Neural progenitor cell (in vitro differentiated cells): ENCODE results near the gene ZNF660. TPM values are rescaled to one million over a fixed set of nuclear protein-coding genes. Genes with fewer than 3 reads are reported as not detected.

ENCODE experiments used
- DNase-seq: peaks from one replicate; pipeline ENCODE4 v3.0.0-alpha.2; 2016; ENCODE audit warnings: low spot score
- H2AFZ ChIP-seq: fragments of 200-600 bp; sonication (generic); replicated peaks from 2 replicates; pipeline ENCODE4 v1.6.1; 2016; ENCODE audit warnings: antibody characterized with exemption
- H3F3A ChIP-seq: fragments of 200-600 bp; sonication (generic); 2 replicates; pipeline ENCODE4 v1.6.1; 2016; ENCODE audit warnings: antibody characterized with exemption, low read depth
- H3K27ac ChIP-seq: fragments of 200-600 bp; sonication (generic); 2 replicates; pipeline ENCODE4 v1.5.1; 2016; ENCODE audit warnings: mild to moderate bottlenecking
- H3K27me3 ChIP-seq: fragments of 200-600 bp; sonication (generic); 2 replicates; pipeline ENCODE4 v1.6.1; 2016; ENCODE audit warnings: mild to moderate bottlenecking, moderate library complexity
- H3K36me3 ChIP-seq: fragments of 200-600 bp; sonication (generic); 2 replicates; pipeline ENCODE4 v1.5.1; 2016
- H3K4me1 ChIP-seq: fragments of 200-600 bp; sonication (generic); 2 replicates; pipeline ENCODE4 v1.6.1; 2016; ENCODE audit warnings: mixed run types
- H3K4me2 ChIP-seq: fragments of 200-600 bp; sonication (generic); 2 replicates; pipeline ENCODE4 v1.6.1; 2016
- H3K4me3 ChIP-seq: fragments of 200-600 bp; sonication (generic); 2 replicates; pipeline ENCODE4 v1.5.1; 2016
- H3K79me2 ChIP-seq: fragments of 200-600 bp; sonication (generic); 2 replicates; pipeline ENCODE4 v1.6.1; 2016; ENCODE audit warnings: low read depth
- H3K9ac ChIP-seq: fragments of 200-600 bp; sonication (generic); 2 replicates; pipeline ENCODE4 v1.6.1; 2016
- H3K9me3 ChIP-seq: fragments of 200-600 bp; sonication (generic); 2 replicates; pipeline ENCODE4 v1.5.1; 2016; ENCODE audit warnings: low read depth
- H4K20me1 ChIP-seq: fragments of 200-600 bp; sonication (generic); 2 replicates; pipeline ENCODE4 v1.6.1; 2016; ENCODE audit warnings: low read depth
- H3K27ac Mint-ChIP-seq: 3 replicates; pipeline ENCODE4 v1.8.0; 2021; ENCODE audit warnings: mixed read lengths
- H3K27me3 Mint-ChIP-seq: 2 replicates; pipeline ENCODE4 v1.8.0; 2022; ENCODE audit warnings: low read depth, mild to moderate bottlenecking, inconsistent platforms, moderate library complexity, mixed read lengths; ENCODE audit not compliant: insufficient read depth
- H3K36me3 Mint-ChIP-seq: 3 replicates; pipeline ENCODE4 v1.8.0; 2021; ENCODE audit warnings: mixed read lengths
- H3K4me1 Mint-ChIP-seq: 3 replicates; pipeline ENCODE4 v1.8.0; 2021; ENCODE audit warnings: mixed read lengths
- H3K4me3 Mint-ChIP-seq: 3 replicates; pipeline ENCODE4 v1.8.0; 2021; ENCODE audit warnings: mild to moderate bottlenecking, moderate library complexity, mixed read lengths
- H3K9me3 Mint-ChIP-seq: 3 replicates; pipeline ENCODE4 v1.8.0; 2020; ENCODE audit warnings: mixed read lengths
- EZH2 ChIP-seq: fragments of 200-600 bp; sonication (generic); IDR thresholded peaks from 2 replicates; pipeline ENCODE4 v1.6.1; 2017; ENCODE audit warnings: antibody characterized with exemption, mild to moderate bottlenecking, moderate library complexity
- EZH2phosphoT487 ChIP-seq: fragments of 200-600 bp; sonication (generic); IDR thresholded peaks from 2 replicates; pipeline ENCODE4 v1.6.1; 2017; ENCODE audit warnings: antibody characterized with exemption
- total RNA-seq: library from RNA; depleted of rRNA; stranded (reverse); fragments of >200 nt; gene quantifications from 2 replicates; pipeline ENCODE4 v1.2.3, GENCODE V29; 2015; ENCODE audit warnings: low replicate concordance
- TF ChIP-seq, protein P1 (sequence below): fragments of 200-600 bp; sonication (generic); IDR thresholded peaks from 2 replicates; pipeline ENCODE4 v1.5.1; 2017; ENCODE audit warnings: antibody characterized with exemption, mild to moderate bottlenecking

Gene ZNF660
- total RNA-seq, 1 donor from 2014 or later = 26.7 TPM

DNA sequence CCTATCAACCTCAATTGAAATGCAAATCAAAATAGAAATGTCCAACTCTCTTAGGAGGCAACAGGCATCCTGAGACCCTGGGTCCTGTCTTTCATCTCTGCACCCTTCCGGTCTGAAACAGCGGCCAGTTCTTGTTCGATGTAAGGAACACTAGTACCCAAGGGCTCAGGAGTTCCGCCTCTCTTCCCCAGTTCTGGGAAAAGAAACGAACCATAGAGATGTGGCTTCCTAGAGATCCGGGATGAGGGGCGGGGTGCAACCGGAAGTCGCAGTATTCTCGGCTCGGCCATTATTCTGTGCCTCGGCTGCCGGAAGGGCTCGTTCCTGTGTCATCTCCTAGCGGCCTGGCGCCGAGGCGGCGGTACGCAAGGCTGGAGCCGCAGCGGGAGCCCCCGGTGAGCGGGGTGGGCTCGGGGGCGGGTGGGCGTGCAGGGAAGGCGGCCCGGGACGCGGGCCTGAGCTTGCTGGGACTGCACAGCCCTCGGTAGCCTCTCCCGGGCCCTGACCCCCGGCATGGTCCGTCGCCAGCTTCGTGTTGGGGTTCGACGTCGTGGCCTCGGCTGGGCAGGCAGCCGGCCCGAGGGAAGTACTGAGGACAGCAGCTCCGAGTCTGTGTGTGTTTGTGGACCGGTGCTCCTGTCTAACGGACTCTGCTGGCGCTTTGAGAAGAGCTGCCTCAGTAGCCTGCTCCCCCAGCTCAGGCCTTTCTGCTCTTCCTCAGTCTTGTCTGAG is 40.2 kb downstream of the ZNF660 start, which contains the start of gene ZNF197:
TSS of gene ZNF197 (plus strand) at position 288 of the 732 bp plus-strand sequence. CDS start 4,119 bp downstream, outside the sequence.
- peak within 1 kb of the TSS; percentile 92 for H3K27ac Mint-ChIP-seq
- no peaks in the 10 kb centered on the region for H3K27me3 ChIP-seq
- H3K4me3 ChIP-seq = peak within 1 kb of the TSS; percentile 75
- H3K4me1 Mint-ChIP-seq = peaks cover 16% of the 10 kb centered on the region
- peaks cover 18% of the 10 kb centered on the region for H3K36me3 Mint-ChIP-seq
- H3K79me2 ChIP-seq = peaks cover 46% of the 10 kb centered on the region
- H4K20me1 ChIP-seq = peaks cover 19% of the 10 kb centered on the region
- H3F3A ChIP-seq = peaks cover 19% of the 10 kb centered on the region
- H3K27ac ChIP-seq = peak within 1 kb of the TSS; percentile 92
- H3K4me1 ChIP-seq = peaks cover 12% of the 10 kb centered on the region
- peak within 1 kb of the TSS; percentile 86 for H2AFZ ChIP-seq
- H3K36me3 ChIP-seq = no peaks in the 10 kb centered on the region
- H3K9ac ChIP-seq = peak within 1 kb of the TSS; percentile 60
- H3K9me3 Mint-ChIP-seq = no peaks in the 10 kb centered on the region
- DNase-seq = peak; percentile 96
- TF ChIP-seq EZH2 (no peak), EZH2phosphoT487 (no peak)
- TF ChIP-seq, protein P1, sequence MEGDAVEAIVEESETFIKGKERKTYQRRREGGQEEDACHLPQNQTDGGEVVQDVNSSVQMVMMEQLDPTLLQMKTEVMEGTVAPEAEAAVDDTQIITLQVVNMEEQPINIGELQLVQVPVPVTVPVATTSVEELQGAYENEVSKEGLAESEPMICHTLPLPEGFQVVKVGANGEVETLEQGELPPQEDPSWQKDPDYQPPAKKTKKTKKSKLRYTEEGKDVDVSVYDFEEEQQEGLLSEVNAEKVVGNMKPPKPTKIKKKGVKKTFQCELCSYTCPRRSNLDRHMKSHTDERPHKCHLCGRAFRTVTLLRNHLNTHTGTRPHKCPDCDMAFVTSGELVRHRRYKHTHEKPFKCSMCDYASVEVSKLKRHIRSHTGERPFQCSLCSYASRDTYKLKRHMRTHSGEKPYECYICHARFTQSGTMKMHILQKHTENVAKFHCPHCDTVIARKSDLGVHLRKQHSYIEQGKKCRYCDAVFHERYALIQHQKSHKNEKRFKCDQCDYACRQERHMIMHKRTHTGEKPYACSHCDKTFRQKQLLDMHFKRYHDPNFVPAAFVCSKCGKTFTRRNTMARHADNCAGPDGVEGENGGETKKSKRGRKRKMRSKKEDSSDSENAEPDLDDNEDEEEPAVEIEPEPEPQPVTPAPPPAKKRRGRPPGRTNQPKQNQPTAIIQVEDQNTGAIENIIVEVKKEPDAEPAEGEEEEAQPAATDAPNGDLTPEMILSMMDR = peak; percentile 30
- H3K4me2 ChIP-seq = peak within 1 kb of the TSS; percentile 86
- H3K27me3 Mint-ChIP-seq = no peaks in the 10 kb centered on the region
- H3K9me3 ChIP-seq = no peaks in the 10 kb centered on the region
- peak within 1 kb of the TSS; percentile 97 for H3K4me3 Mint-ChIP-seq

DNA sequence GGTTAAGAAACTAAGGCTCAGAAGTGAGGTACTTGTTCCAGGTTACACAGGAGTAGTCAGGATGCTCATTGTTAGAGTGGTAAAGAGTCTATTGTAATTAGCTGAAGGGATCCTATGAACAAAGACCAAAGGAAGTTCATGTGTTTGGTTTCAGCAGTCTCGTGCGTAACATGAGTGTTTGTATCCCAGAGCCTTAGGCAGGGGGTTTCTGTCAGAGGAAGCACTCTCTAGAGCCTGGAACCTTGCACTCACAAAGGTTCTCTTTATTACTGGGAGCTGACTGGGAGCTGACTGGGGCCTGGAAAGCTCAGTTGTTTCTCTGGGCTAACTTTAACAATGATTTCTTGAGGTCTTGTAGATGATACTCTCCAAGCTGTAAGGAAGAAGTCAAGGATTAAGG is 44.0 kb downstream of the ZNF660 start:
- Histone ChIP-seq H3K9me3 (no peaks in the 10 kb centered on the region), H3K9ac (no peak overlapping the region), H3K4me3 (no peak overlapping the region), H3K27me3 (no peaks in the 10 kb centered on the region), H3K79me2 (peaks cover 50% of the 10 kb centered on the region), H3K27ac (no peak overlapping the region), H4K20me1 (peaks cover 19% of the 10 kb centered on the region), H3K4me2 (no peak overlapping the region), H3K4me1 (peaks cover 12% of the 10 kb centered on the region), H2AFZ (no peak overlapping the region), H3K36me3 (peaks cover 6% of the 10 kb centered on the region), H3F3A (peaks cover 19% of the 10 kb centered on the region)
- no peak overlapping the region for H3K27ac Mint-ChIP-seq
- H3K9me3 Mint-ChIP-seq = no peaks in the 10 kb centered on the region
- H3K36me3 Mint-ChIP-seq = peaks cover 33% of the 10 kb centered on the region
- H3K4me1 Mint-ChIP-seq = peaks cover 13% of the 10 kb centered on the region
- no peak for DNase-seq
- TF ChIP-seq, protein P1 = no peak
- TF ChIP-seq EZH2 (no peak), EZH2phosphoT487 (no peak)
- H3K27me3 Mint-ChIP-seq = no peaks in the 10 kb centered on the region
- H3K4me3 Mint-ChIP-seq = no peak overlapping the region

DNA sequence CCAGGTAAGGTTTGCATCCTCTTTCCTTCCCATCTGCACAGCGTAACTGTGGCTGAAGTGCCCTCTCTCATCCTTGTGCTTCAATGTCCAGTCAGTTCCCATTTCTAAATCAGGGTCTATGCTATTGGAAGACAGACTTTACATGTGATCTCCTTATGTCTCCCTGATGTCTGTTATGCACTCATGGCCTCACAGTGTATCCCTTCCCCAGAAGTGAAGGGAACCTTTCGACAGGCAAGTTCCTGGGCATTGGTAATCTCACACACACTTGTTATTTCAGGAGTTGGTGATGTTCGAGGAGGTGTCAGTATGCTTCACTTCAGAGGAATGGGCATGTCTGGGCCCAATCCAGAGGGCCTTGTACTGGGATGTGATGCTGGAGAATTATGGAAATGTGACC is 47.4 kb downstream of the ZNF660 start:
- H3K9me3 Mint-ChIP-seq = peaks cover 7% of the 10 kb centered on the region
- Histone ChIP-seq H3K9ac (no peak overlapping the region), H3K4me3 (no peak overlapping the region), H4K20me1 (peaks cover 4% of the 10 kb centered on the region), H3K4me2 (no peak overlapping the region), H3K27me3 (no peaks in the 10 kb centered on the region), H3K4me1 (no peaks in the 10 kb centered on the region), H3K36me3 (peaks cover 12% of the 10 kb centered on the region), H3K79me2 (peaks cover 28% of the 10 kb centered on the region), H3F3A (no peaks in the 10 kb centered on the region), H2AFZ (no peak overlapping the region), H3K9me3 (no peaks in the 10 kb centered on the region), H3K27ac (no peak overlapping the region)
- DNase-seq = no peak
- peaks cover 60% of the 10 kb centered on the region for H3K36me3 Mint-ChIP-seq
- H3K27me3 Mint-ChIP-seq = no peaks in the 10 kb centered on the region
- H3K4me3 Mint-ChIP-seq = no peak overlapping the region
- no peaks in the 10 kb centered on the region for H3K4me1 Mint-ChIP-seq
- TF ChIP-seq EZH2phosphoT487 (no peak), EZH2 (no peak)
- TF ChIP-seq, protein P1 = no peak
- no peak overlapping the region for H3K27ac Mint-ChIP-seq
